Endothelial cell of hepatic sinusoid (primary cell): Measurements from ENCODE around the gene POLR3GL.
"Not testable (repeated sequence)": the region's sequence is repeated elsewhere in the genome, so short reads cannot be mapped to it uniquely, and the experiment has no call there.

Source experiments
- in situ Hi-C: cut with HindIII; loops from 2 replicates; pipeline ENCODE4 v1.10.0; 2017; ENCODE audit warnings: low sequenced_read_pairs

POLR3GL gene

GRCh38 chr1:146016891-146017290, 52.4 kb downstream of the POLR3GL start:
- in situ Hi-C loops: no loop called here

GRCh38 chr1:146019231-146020057, 55.0 kb downstream of the POLR3GL start:
- in situ Hi-C loops: no loop called here

- in situ Hi-C loops: no loop called here
Observed at GRCh38 chr1:146020058-146021049, 55.9 kb downstream of the POLR3GL start.

GRCh38 chr1:146021050-146021445, 56.6 kb downstream of the POLR3GL start:
- in situ Hi-C loops: no loop called here

- in situ Hi-C loops: no loop called here
Observed at GRCh38 chr1:146021622-146022402, 57.3 kb downstream of the POLR3GL start, which contains the start of gene HJV. HJV (minus strand) TSS chr1:146021735; CDS start chr1:146020231, 1,504 bp downstream.

GRCh38 chr1:146022403-146023127, 58.1 kb downstream of the POLR3GL start:
- in situ Hi-C loops: no loop called here

- in situ Hi-C loops: not testable (repeated sequence)
Observed at GRCh38 chr1:146025787-146026495, 61.5 kb downstream of the POLR3GL start.

- in situ Hi-C loops: not testable (repeated sequence)
Observed at GRCh38 chr1:146026650-146027049, 62.2 kb downstream of the POLR3GL start.
